Lower leg skin (tissue), 4 donors: ENCODE measurements around the gene UNC5C. TPM values are rescaled to one million over a fixed set of nuclear protein-coding genes. Genes with fewer than 3 reads are reported as not detected.

Experiments
- DNase-seq, 2 donors: peaks; one replicate each; pipeline ENCODE4 v3.0.0-alpha.2; 2019; ENCODE audit warnings: low spot score in 2 of 2
- H3K4me3 ChIP-seq: fragments of 200-600 bp; sonication (generic); 2 replicates; pipeline ENCODE4 v1.5.1; 2017; ENCODE audit warnings: mild to moderate bottlenecking, low read depth; ENCODE audit not compliant: poor library complexity, severe bottlenecking
- POLR2A ChIP-seq, 2 donors: fragments of 450-650 bp; IDR thresholded peaks; one replicate each; pipeline ENCODE4 v1.6.1; 2016 to 2017; ENCODE audit warnings: antibody characterized with exemption in 2 of 2, mild to moderate bottlenecking in 1 of 2, moderate library complexity in 1 of 2
- WGBS, 2 donors: methylation state at CpG; one replicate each; pipeline ENCODE4 v1.1.5; 2018; 5-methylcytosine and 5-hydroxymethylcytosine counted together
- intact Hi-C: fragments of 100-400 bp; cut with DNase I; formaldehyde crosslinking; loops from one replicate; pipeline ENCODE4 v1.15.0; 2023; ENCODE audit warnings: low total_unique reads
- total RNA-seq, 4 donors: library from RNA; depleted of rRNA; stranded (reverse); fragments of >200 nt; gene quantifications; one replicate each; pipeline ENCODE4 v1.1.0, GENCODE V29; 2016
- TF ChIP-seq, protein P1 (sequence below), 3 donors: fragments of 450-650 bp; IDR thresholded peaks; one replicate each; pipeline ENCODE4 v1.5.1; 2016; ENCODE audit warnings: antibody characterized with exemption in 3 of 3, mild to moderate bottlenecking in 3 of 3, moderate library complexity in 2 of 3

The UNC5C gene
- total RNA-seq, 4 donors from 2014 or later = 0.34 to 1.8 (median 1.2) TPM

- DNase-seq = no peak
- TF ChIP-seq, protein P1, sequence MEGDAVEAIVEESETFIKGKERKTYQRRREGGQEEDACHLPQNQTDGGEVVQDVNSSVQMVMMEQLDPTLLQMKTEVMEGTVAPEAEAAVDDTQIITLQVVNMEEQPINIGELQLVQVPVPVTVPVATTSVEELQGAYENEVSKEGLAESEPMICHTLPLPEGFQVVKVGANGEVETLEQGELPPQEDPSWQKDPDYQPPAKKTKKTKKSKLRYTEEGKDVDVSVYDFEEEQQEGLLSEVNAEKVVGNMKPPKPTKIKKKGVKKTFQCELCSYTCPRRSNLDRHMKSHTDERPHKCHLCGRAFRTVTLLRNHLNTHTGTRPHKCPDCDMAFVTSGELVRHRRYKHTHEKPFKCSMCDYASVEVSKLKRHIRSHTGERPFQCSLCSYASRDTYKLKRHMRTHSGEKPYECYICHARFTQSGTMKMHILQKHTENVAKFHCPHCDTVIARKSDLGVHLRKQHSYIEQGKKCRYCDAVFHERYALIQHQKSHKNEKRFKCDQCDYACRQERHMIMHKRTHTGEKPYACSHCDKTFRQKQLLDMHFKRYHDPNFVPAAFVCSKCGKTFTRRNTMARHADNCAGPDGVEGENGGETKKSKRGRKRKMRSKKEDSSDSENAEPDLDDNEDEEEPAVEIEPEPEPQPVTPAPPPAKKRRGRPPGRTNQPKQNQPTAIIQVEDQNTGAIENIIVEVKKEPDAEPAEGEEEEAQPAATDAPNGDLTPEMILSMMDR (IDR thresholded peaks at IDR 0.05) = no peak
- no peak for TF ChIP-seq POLR2A (IDR thresholded peaks at IDR 0.05)
- intact Hi-C loops = no loop called here
- 37 to 42% methylated on average over 7 of the region's 7 CpGs for WGBS, 2 donors
- H3K4me3 ChIP-seq = no peak overlapping the region
These were observed 185.7 kb downstream of the UNC5C start for GRCh38 chr4:95362906-95363558.

GRCh38 chr4:95362066-95362465, 186.7 kb downstream of the UNC5C start:
- no peak overlapping the region for H3K4me3 ChIP-seq
- WGBS, 2 donors = 89 to 90% methylated on average over 7 of the region's 7 CpGs
- DNase-seq = no peak
- TF ChIP-seq POLR2A (IDR thresholded peaks at IDR 0.05) = no peak
- TF ChIP-seq, protein P1 (IDR thresholded peaks at IDR 0.05) = no peak
- intact Hi-C loops = no loop called here

DNA sequence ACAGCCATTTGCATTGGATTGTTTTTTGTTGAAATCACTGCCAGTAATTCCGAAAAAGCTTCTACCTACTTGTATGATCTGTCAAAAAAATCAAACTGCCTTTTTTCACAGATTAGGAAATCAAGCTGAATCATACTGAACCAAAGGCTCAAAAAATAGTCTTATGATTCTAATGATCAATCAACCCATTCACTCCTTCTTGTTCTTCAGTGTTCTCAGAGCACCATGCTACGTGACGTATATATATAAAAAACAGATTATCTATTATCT, 187.1 kb downstream of the UNC5C start:
- intact Hi-C loops = no loop called here
- TF ChIP-seq, protein P1 (IDR thresholded peaks at IDR 0.05) = no peak
- TF ChIP-seq POLR2A (IDR thresholded peaks at IDR 0.05) = no peak
- 86 to 94% methylated on average over 3 of the region's 3 CpGs for WGBS, 2 donors
- no peak overlapping the region for H3K4me3 ChIP-seq
- no peak for DNase-seq

DNA sequence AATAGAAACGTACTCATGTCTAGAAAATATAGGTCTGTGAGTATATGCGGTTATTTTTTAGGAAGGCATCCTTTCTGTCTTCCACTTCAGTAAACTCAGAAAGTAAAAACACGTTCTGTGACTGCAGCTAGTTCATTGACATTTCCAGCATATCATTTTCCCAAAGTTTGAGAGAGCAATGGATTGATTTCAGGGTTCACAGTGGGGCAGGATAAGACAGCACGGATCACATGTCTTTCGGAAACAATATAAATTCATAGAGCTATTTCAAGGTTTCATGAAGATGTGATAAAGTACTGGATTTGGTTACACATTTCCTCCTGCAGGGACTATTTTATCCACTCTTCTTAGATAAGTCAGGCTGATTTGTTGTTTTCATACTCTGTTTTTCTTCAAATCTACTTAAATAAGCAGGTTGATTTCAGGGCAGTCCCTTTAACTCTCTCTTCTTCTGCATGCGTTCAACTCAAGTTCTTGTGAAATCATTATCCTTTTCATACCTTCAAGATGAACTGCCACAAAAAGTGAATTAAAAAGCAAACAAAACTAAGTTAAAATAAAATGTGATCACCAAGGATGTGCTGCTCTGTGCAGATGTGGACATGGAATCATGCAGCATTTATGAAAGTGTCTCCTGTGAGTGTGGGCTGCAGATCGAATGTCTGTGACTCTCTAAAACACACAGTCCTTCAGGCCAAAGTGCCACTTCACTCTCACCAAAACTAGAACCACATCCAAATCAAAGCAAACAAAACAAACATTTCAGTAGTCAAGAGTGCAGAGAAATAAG, 187.7 kb downstream of the UNC5C start:
- intact Hi-C loops = no loop called here
- no peak for DNase-seq
- TF ChIP-seq, protein P1 (IDR thresholded peaks at IDR 0.05) = no peak
- TF ChIP-seq POLR2A (IDR thresholded peaks at IDR 0.05) = no peak
- no peak overlapping the region for H3K4me3 ChIP-seq
- 84% methylated on average over 7 of the region's 7 CpGs for WGBS, 2 donors

- WGBS, 2 donors = 76 to 82% methylated on average over 3 of the region's 3 CpGs
- H3K4me3 ChIP-seq = no peak overlapping the region
These were observed 188.4 kb downstream of the UNC5C start for GRCh38 chr4:95360256-95360903.

More at GRCh38 chr4:95360256-95360903, 188.4 kb downstream of the UNC5C start:
- DNase-seq = no peak
- intact Hi-C loops = no loop called here
- no peak for TF ChIP-seq POLR2A (IDR thresholded peaks at IDR 0.05)
- TF ChIP-seq, protein P1 (IDR thresholded peaks at IDR 0.05) = no peak
